Nephron (organoid): Measurements from ENCODE around the gene NGLY1.
A peak's percentile ranks its signal among the peaks of the same experiment; 100 is the strongest.

Source experiments
- H3K27ac Mint-ChIP-seq, 3 experiments: 2 replicates each; pipeline ENCODE4 v1.8.0; 2020; ENCODE audit warnings: mixed read lengths in 3 of 3, mild to moderate bottlenecking in 2 of 3, moderate library complexity in 1 of 3
- H3K27me3 Mint-ChIP-seq: 2 replicates; pipeline ENCODE4 v1.8.0; 2021; ENCODE audit warnings: low read depth, mild to moderate bottlenecking, moderate library complexity, mixed read lengths
- H3K36me3 Mint-ChIP-seq: 2 replicates; pipeline ENCODE4 v1.8.0; 2020; ENCODE audit warnings: low read depth, mixed read lengths
- H3K4me1 Mint-ChIP-seq: 2 replicates; pipeline ENCODE4 v1.8.0; 2020; ENCODE audit warnings: mixed read lengths
- H3K4me3 Mint-ChIP-seq, 3 experiments: 2 replicates each; pipeline ENCODE4 v1.8.0; 2020; ENCODE audit warnings: mild to moderate bottlenecking in 3 of 3, mixed read lengths in 3 of 3, moderate library complexity in 2 of 3
- H3K9me3 Mint-ChIP-seq: 2 replicates; pipeline ENCODE4 v1.8.0; 2020; ENCODE audit warnings: mixed read lengths
- CTCF ChIP-seq, 3 experiments: fragments of 200-600 bp; sonication (generic); IDR thresholded peaks; one replicate each; pipeline ENCODE4 v1.5.0; 2021; ENCODE audit warnings: antibody characterized with exemption in 3 of 3; ENCODE audit not compliant: unreplicated experiment in 3 of 3

The NGLY1 gene

GRCh38 chr3:25687742-25688141 lies 95.5 kb downstream of the NGLY1 start:
- Mint-ChIP-seq H3K4me1 (peaks cover 7% of the 10 kb centered on the region), H3K27ac (peak overlapping the region in 1 of 3 experiments; percentile 85), H3K4me3 (no peak overlapping the region), H3K9me3 (no peaks in the 10 kb centered on the region), H3K36me3 (no peaks in the 10 kb centered on the region), H3K27me3 (no peaks in the 10 kb centered on the region)
- no peak for TF ChIP-seq CTCF (IDR thresholded peaks at IDR 0.05; ENCODE audit: unreplicated experiment in 3 of 3)

DNA sequence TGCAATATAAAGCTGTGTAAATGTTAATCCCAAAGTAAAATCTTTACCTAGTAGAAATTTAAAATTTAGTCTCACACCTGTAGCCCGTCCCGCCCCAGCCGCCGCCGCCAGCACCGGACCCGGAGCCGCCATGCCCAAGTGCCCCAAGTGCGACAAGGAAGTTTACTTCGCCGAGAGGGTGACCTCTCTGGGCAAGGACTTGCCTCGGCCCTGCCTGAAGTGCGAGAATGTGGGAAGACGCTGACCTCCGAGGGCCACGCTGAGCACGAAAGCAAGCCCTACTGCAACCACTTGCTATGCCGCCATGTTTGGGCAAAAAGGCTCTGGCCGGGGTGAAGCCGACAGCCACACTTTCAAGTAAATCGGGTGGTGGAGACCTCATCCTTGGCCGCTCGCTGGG lies 96.5 kb downstream of the NGLY1 start:
- TF ChIP-seq CTCF (IDR thresholded peaks at IDR 0.05; ENCODE audit: unreplicated experiment in 3 of 3): no peak
- H3K9me3 Mint-ChIP-seq: no peaks in the 10 kb centered on the region
- no peak overlapping the region for H3K4me3 Mint-ChIP-seq
- H3K27me3 Mint-ChIP-seq: no peaks in the 10 kb centered on the region
- H3K36me3 Mint-ChIP-seq: no peaks in the 10 kb centered on the region
- no peaks in the 10 kb centered on the region for H3K4me1 Mint-ChIP-seq
- H3K27ac Mint-ChIP-seq: no peak overlapping the region

- no peak for TF ChIP-seq CTCF (IDR thresholded peaks at IDR 0.05; ENCODE audit: unreplicated experiment in 3 of 3)
- Mint-ChIP-seq H3K27me3 (no peaks in the 10 kb centered on the region), H3K27ac (no peak overlapping the region), H3K9me3 (no peaks in the 10 kb centered on the region), H3K4me1 (no peaks in the 10 kb centered on the region), H3K4me3 (no peak overlapping the region), H3K36me3 (no peaks in the 10 kb centered on the region)
Measured at GRCh38 chr3:25683882-25684281, 99.4 kb downstream of the NGLY1 start.

- no peak for TF ChIP-seq CTCF (IDR thresholded peaks at IDR 0.05; ENCODE audit: unreplicated experiment in 3 of 3)
- Mint-ChIP-seq H3K27ac (no peak overlapping the region), H3K36me3 (no peaks in the 10 kb centered on the region), H3K9me3 (no peaks in the 10 kb centered on the region), H3K4me1 (no peaks in the 10 kb centered on the region), H3K4me3 (no peak overlapping the region), H3K27me3 (no peaks in the 10 kb centered on the region)
Measured at GRCh38 chr3:25683410-25683809, 99.8 kb downstream of the NGLY1 start.

DNA sequence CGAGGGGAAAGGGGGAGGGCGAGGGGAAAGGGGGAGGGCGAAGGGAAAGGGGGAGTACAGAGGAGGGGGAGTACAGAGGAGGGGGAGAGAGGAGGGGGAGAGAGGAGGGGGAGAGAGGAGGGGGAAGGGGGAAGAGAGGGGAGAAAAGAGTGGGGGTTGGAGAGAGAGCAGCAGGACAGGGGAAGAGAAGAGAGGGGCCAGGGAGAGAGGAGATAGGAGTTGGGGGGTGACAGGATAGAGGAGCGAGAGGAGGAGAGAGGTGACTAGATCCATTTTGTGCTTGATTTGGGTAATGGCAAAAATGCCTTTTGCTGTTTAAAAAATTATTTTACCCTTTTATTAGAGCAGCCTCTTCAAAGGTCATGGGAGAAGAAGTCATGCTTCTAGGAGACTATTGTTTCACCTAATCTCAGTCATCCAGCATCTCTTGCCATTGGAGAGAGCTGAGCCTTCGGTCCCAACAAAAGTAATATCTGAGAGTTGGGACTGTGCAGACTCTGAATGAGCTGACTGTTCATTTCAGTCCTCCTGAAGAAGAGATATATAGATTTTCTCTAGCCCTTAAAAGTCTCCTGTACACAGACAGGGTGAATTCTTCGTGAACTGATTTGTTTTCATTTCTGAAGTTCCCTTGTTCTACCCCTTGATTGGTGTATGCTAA lies 103.5 kb downstream of the NGLY1 start:
- no peaks in the 10 kb centered on the region for H3K4me1 Mint-ChIP-seq
- H3K27me3 Mint-ChIP-seq: no peaks in the 10 kb centered on the region
- no peak overlapping the region for H3K27ac Mint-ChIP-seq
- no peak for TF ChIP-seq CTCF (IDR thresholded peaks at IDR 0.05; ENCODE audit: unreplicated experiment in 3 of 3)
- no peak overlapping the region for H3K4me3 Mint-ChIP-seq
- H3K9me3 Mint-ChIP-seq: no peaks in the 10 kb centered on the region
- H3K36me3 Mint-ChIP-seq: no peaks in the 10 kb centered on the region

- H3K9me3 Mint-ChIP-seq: no peaks in the 10 kb centered on the region
- no peaks in the 10 kb centered on the region for H3K36me3 Mint-ChIP-seq
Measured at GRCh38 chr3:25679166-25679565, 104.1 kb downstream of the NGLY1 start.

More at GRCh38 chr3:25679166-25679565, 104.1 kb downstream of the NGLY1 start:
- H3K4me1 Mint-ChIP-seq: no peaks in the 10 kb centered on the region
- H3K27me3 Mint-ChIP-seq: no peaks in the 10 kb centered on the region
- H3K4me3 Mint-ChIP-seq: no peak overlapping the region
- H3K27ac Mint-ChIP-seq: no peak overlapping the region
- TF ChIP-seq CTCF (IDR thresholded peaks at IDR 0.05; ENCODE audit: unreplicated experiment in 3 of 3): no peak
